ENCODE data around the gene CD300H.
"Not testable (repeated sequence)": the region's sequence is repeated elsewhere in the genome, so short reads cannot be mapped to it uniquely, and the experiment has no call there.

The CD300H gene

DNA sequence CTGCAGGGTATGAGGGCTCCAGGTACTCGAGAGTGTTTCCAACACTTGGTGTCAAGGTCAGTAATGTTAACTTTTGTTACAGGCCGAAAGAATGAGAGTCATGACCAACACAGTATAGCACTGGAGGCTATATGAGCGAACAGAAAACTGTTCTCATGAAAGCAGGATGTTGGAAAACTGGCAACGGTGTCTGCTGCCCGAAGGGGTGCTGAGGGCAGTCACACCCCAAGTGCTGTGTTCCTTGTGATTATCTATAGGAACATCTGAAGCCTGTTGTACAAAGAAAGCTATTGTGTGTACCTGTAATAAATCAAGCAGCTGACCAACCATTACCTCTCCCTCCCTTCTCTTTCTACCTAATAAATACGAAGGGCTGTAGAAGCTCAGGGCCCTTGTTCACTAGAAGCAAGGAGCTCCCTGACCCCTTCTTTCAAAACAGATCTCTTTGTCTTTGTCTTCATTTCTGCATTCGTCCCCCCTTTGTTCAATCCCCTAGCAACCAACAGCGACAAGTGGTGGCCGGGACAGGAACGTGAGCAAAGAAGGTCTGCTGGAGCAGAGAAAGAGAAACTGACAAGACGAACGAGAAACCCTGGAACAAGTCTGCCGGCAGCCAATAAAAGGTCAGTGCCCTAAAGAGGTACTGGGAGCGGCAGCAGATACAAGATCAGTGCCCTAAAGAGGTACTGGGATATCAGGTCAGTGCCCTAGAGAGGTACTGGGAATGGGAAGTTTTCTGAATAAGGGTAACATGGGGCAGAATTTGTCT, 17.2 kb upstream of the CD300H start:
- no peak for DNase-seq

DNA sequence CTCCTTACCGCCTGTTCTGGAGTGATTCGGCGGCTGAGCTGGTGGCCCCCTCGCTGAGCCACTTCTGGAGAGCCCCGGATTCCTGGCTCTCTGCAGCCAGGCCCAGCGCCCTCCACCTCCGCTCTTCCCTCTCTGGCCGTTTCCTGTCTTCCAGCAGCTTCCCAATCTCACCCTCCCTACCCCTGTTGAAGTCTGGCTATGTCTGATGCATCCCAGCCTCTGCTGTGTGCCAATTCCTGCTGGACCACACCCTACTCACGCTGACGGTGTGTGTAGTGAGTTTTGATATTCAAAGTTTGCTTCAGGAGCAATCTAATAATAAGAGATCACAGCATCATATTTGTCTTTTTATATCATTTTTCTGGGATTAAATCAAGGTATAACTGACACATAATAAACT, 15.3 kb upstream of the CD300H start:
- DNase-seq, result no peak

DNA sequence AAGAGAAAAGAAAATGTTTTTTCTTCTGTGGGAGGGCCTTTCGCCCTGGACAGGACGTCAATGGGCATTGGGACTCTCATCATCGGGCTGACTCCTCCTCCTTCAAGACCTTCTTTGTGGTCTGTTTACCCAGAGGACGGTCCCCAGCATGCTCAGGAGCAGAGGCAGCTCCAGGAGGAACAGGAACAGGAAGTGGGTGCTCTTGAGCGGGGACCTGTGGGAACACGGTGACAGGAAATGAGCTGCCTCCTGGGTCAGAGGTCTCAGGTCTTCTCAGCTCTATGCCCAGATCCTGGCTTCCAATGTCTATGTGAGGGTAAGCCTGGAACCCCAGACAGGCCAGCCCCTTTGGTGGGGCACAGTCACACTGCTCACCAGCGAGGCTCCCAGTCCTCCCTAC, 12.6 kb upstream of the CD300H start:
- DNase-seq, result no peak

DNA sequence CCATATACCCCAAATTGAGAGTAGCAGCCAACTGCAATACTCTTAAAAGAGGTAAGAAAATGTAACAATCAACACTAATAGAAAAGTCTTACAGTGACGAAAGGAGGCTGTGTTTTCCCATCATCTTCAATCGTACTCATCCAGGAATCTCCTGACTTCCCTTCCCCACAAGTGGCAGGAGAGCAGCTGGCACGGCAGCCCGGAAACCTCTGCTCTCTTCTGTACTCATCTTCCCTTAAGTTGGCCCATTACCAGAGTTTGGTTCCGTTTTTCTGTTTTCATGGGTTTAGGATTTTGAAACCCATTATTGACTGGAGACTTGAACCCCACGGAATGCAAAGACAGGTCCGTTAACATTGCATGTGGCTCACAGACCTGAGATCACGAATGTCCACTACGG, 11.7 kb upstream of the CD300H start:
- no peak for DNase-seq

DNA sequence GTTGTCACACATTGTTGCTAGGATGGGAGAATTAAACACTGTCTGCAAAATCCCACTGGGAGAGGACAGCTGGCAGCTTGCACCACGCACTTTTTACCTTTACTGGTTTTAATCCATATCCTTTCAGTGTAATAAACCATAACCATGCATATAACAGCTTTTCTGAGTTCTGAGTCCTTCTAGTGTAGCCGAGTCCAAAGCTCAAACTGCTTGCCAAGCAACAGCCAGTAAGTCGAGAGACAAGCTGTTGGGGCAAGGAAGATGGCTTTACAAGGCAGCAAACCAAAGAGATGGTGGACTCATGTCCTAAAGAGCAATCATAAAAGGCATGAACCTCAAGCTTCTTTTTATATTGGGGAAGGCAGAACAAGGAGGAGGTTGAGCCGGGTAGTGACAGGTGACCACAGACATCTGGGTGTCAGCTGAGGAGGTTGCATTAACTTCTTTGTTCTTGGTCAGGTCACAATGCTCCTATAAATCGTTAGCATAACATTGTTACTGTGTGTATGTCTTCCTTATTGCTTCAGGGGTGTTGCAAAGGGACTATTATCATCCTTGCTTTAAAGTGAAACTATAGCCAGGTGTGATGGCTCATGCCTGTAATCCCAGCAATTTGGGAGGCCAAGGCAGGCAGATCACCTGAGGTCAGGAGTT, 7.3 kb upstream of the CD300H start:
- no peak for DNase-seq

DNA sequence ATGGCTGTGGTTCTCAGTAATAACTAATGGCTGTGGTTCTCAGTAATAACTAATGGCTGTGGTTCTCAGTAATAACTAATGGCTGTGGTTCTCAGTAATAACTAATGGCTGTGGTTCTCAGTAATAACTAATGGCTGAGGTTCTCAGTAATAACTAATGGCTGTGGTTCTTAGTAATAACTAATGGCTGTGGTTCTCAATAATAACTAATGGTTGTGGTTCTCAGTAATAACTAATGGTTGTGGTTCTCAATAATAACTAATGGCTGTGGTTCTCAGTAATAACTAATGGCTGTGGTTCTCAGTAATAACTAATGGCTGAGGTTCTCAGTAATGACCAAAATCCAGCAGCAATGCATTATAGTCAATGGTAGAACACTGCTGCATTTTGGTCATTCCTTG, 6.3 kb upstream of the CD300H start:
- not testable (repeated sequence) for DNase-seq

DNA sequence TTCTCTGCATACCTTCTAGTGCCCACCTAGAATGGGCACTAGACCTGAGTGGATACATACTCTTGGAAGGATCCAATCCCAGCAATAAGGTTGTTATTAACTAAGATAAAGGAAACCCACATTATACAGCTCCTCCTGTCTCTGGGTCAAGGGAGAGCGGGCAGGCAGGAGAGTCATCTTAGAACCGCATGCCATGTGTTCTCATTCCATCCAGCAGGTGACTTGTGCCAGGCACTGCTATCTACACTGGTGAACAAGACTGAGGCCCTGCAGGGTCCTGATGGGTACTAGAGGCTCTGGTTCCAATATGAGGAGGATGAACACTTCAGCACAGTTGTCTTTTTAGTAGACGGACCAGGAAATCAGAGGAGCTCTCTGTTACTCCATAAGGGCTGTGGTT, 5.9 kb upstream of the CD300H start:
- DNase-seq, result no peak

DNA sequence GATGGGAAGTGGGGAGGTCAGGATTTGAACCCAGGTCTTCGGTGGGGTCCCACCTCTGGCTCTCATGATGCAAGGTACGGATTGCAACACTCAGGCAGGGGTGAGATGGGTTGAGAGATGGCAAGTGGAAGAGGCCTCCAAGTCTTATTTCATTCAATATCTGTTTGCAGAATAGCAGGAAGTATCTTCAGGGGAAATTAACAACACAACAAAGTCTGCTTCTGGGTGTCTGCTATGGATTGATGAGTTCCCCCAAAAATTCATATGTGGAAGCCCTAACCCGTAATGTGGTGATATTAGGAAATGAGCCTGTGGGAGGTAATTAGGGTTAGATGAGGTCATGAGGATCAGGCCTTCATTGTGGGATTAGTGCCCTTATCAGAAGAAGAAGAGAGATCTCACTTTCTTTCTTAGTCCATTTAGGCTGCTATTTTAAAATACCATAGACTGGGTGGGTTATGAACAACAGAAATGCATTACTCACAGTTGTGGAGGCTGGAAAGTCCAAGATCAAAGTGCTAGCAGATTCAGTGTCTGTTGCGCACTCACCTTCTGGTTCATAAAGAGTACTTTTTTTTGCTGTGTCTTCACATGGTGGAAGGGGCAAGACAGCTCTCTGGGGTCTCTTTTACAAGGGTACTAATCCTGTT, 4.4 kb upstream of the CD300H start:
- no peak for DNase-seq

DNA sequence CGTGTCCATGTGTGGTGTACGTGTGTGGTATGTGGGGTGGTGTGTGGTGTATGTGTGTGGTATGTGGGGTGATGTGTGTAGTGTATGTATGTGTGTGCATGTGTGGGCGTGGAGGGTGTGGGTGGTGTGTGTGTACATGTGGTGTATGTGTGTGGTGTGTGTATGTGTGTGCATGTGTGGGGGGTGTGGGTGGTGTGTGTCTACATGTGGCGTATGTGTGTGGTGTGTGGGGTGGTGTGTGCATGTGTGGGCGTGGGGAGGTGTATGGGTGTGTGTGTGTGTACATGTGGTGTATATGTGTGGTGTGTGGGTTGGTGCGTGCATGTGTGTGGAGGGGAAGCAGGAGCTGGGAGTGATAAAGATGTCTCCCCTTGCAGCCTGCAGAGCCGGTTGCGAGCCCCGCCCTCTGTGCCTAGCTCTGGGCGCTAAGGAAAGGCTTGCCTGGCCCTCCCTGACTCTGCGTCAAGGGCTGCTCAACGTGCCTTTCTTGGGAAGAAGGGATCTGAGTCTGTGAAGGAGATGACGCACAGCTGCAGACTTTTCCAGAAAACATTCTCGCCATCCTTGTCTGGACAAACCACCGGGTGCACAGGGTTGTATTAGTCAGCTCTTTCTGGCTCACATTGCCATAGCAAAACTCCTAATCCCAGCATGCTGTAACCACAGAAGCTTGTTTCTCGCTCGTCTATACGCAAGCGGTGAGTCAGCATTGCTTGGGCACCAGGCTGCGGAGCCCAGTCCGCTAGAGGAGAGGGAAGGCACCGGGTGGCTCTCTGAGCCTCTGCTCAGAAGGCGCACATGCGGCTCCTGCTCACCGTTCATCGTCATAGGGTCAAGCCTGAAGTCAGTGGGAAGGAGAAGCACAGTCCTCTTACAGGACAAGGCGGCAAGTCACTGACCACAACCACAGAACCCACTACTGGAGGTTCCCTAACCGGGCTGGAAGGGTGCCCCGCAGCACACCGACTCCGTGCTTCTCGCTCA, 2.0 kb upstream of the CD300H start:
- DNase-seq, result peak; percentile 93

DNA sequence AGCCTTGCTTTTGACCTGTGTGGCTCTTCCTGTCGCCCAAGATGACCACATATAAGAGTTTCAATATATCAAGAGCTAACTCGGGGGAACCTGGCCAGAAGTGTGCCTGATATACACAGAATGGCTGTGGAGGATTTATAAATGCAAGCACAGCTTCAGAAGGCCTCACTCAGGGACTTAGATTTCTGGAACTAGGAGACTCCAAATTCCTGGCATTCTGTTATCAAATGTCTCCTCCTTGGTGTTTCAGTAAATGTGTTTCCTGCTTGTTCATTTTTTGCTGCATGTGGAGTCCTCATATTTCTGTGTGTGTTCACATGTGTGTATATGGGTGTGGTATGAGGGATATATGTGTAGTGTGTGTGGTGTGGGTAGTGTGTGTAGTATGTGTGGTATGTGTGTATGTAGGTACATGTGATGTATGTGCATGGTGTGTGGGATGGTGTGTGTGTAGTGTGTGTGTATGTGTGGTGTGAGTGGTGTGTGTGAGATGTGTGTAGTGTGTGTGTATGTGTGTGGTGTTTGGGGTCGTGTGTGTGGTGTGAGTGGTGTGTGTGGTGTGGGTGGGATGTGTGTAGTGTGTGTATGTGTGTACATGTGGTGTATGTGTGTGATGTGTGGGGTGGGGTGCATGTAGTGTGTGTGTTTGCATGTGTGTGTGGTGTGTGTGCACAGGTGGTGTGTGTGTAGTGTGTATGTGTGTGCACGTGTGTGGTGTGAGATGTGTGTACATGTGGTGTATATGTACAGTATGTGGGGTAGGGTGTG, 981 bp upstream of the CD300H start:
- peak; percentile 28 for DNase-seq

DNA sequence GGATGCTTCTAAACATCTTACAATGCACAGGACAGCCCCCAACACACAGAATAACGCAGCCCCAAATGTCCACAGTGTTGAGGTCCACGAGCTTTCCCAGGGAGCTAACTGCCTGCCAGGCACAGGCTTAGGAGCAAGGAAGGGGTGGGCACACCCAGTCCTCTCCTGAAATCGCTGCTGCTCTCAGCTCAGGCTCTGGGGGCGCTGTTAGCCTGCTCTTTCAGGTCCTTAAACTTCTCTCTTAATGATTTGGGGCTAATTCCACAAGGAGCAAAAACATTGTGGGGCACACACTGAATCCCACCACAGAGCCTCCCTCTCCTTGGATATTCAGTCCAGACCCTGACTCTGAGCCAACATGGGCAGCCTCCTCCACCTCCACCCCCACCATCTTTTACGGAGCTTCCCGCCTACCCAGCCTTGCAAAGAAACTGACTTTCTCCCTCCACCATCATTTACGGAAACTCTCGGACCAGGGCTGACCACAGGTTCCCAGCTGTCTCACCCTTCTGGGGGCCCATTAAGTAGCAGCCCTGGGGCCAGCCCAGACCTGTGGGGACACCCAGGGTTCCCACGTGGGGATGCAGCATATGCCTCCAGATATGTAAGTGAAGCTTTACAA, 1.1 kb downstream of the CD300H start:
- no peak for DNase-seq

DNA sequence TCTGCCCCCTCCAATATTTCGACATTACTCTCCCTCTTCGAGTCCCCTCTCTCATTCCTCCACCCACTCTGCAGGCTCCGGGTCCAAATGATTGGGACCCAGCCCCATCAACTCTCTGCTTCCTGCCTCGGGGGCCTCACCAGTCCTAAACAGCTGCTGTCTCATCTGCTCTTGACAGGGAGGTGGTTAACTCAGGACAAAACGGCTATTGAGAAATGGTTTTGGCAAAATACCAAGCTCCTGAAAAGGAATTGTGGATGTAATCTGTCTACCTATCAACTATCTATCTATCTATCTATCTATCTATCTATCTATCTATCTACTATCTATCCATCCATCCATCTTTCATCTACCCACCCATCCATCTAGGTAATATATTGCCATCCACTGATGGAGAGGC, 2.2 kb downstream of the CD300H start:
- DNase-seq, result no peak

DNA sequence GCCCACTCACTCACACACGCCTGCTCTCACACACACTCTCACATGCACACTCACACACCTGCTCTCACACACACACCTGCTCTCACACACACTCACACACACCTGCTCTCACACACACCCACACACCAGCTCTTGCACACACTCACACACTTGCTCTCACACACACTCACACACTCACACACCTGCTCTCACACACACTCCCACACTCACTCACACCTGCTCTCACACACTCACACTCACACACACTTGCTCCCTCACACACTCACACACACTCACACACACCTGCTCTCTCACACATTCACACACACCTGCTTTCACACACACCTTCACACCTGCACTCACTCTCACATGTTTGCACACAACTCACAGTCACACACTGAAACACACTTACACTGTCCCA, 4.0 kb downstream of the CD300H start:
- no peak for DNase-seq

DNA sequence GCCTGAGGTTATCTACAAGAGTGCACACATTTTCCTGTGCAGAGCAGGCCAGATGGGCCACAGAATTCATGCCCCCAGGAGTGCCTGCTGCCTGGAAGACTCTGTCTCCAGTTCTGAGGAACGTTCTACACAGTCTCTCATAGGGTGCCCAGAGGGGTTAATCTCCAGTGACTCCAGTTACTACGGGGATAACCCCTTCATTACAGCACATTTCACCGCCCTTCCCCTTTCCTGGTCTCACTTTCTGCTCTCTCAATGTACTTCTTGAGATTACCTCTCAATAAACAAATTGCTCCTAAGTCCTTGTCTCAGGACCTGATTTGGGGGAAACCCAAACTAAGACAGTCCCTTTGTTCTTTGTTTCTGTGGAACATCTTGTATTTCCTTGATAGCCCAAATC, 5.7 kb downstream of the CD300H start:
- DNase-seq, result no peak

DNA sequence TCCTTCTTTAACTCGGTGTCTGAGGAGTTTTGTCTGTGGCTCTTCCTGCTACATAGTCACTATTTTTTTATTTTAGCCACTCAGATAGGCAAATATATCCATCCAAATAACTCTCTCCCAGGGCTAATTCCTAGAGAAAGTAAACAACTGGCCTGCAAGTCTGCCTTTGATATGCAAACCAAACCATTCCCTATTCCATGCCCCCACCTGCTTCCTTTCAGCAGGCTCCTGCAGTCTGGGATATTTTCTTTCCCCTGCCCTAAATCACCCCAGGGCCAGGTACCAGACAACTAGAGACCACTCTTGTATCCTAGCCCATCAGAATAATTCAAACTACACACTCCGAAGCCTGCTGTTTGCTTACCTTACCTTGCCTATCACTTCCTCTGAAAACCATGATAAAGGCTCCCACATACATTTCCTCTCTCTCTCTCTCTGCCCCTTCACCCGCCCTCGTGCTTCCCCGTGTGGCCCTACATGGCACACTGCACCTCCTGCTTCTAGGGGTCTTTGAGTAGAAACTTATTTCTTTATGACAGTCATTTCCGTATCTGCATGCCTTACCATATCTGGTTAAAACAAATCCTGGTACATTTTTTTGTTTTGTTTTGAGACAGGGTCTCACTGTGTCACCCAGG, 8.3 kb downstream of the CD300H start:
- no peak for DNase-seq

DNA sequence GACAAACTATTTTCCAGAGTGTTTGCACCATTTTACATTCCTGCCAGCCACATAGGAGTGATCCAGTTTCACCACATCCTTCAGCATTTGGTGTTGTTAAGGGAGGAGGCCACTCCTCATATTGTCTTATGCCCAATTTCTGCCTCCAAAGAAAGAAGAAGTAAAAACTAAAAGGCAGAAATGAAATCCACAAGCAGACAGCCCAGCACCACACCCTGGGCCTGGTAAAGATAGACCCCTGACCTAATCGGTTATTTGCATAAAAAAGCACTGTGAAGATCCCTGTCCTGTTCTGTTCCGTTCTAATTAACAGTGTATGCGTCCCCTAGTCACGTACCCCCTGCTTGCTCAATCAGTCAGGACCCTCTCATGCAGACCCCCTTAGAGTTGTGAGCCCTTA, 8.9 kb downstream of the CD300H start:
- not testable (repeated sequence) for DNase-seq

DNA sequence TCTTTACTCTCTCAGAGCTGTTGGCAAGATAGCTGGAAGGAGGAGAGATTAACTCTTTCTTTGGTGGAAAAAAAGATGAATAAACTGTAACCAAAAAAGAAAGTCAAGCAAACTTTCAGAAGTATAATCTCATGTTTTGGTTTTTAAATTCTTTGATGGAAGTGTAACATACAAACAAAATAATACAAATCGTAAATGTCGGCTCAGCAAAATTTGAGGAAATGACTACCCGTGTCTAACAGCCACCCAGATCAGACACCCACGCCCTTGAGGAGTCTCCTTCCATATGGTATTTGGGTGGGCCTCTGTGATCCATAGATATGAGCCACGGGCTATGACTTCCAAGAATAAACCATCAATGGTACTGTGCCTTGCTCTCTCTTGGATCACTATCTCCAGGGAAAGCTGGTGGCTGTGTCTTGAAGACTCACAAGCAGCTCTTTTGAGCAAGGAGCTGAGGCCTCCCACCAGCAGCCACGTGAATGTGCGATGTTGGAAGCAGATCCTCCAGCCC, 11.8 kb downstream of the CD300H start:
- DNase-seq, result no peak

DNA sequence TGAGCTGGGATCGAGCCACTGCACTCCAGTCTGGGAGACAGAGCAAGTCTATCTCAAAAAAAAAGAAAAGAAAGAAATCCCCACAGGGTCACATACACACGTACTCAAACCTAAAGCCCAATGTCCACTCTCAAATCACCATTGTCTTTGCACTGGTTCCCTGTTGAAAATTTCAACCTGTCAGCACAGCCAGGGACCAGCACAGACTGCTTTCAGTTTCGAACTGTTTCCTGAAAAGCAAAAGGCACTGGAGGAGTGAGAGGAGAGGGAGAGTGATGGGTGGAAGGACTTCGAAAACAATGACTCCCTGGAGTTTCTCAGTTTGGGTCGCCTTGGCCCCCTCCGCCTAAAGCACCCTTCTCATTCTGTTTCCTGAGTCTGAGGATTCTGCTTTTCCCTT, 12.4 kb downstream of the CD300H start:
- no peak for DNase-seq

DNA sequence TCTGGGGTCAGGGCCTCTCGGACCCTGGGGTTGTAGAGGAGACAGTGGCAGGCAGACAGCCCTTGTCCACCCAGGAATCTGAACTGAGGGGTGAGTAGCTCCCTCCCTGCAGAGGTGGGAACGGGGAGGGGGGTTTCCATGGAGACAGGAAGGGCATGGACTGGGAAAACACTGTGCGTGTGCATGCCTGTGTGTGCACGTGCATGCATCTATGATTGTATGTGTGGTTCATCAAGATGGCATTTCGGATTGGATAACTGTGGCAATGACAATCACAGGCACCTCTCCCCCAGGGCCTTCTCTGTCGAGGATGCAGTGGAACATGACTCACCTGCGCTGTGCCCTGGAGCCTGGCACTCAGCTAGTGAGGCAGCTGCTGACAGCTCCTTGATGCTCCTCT, 15.3 kb downstream of the CD300H start:
- DNase-seq, result no peak

DNA sequence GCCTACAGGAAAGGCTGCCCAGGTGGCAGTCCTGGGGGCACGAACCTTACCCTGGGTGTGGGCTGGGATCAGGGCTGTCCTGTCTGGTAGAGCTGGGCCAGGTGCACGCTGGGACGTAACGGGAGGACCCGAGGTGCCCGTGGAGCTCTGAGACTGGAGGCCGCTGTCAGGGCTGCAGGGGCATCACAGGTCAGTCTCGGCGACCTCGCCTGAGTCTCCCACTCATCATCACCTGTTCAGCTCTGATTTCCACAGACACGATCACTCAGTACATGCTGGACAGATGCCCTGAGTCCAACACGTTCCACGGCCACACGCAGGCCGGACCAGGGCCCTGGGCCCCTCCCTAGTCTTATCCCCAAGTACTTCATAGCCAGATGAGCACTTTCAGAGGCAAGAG, 16.7 kb downstream of the CD300H start:
- DNase-seq, result no peak

DNA sequence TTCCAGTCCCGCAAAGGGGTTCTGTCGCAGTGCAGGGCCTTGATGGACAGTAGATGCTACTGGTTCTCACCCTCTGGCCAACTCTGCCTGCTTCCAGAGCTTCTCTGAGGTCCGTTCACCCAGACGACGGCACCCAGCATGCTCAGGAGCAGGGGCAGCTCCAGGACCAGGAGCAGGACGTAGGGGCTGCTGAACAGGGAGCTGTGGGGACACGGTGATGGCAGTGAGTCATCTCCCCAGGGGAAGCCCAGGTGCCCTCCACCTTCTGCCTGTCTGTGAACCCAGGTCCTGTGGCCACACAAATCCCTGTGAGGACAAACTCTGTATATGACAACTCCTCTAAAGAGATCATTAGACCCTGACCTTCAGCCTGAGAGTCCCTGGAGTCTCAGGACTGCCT, 18.0 kb downstream of the CD300H start:
- no peak for DNase-seq

All from fibroblast of skin of right quadriceps (primary cell).